ENCODE data around the gene NOP53. TPM values are rescaled to one million over a fixed set of nuclear protein-coding genes. Genes with fewer than 3 reads are reported as not detected.

NOP53 gene
- total and polyA plus RNA-seq, 2 of the 8 experiments (the other 6 are each of a cell fraction or from before 2014, with no cell fraction given), result 107 to 245 TPM

GRCh38 chr19:47778954-47779351 is 33.6 kb downstream of the NOP53 start:
- Histone ChIP-seq H4K8ac (ENCODE audit: extremely low read depth, insufficient read depth, low read length) (no peak overlapping the region), H3K23me2 (ENCODE audit: low read depth, low read length) (peaks cover 8% of the 10 kb centered on the region), H2BK15ac (ENCODE audit: low read length) (no peak overlapping the region), H3K4ac (replicated peaks; ENCODE audit: insufficient read length, low read depth, low read length) (peak overlapping the region; percentile 44), H3K9me3 (ENCODE audit: insufficient read depth in 2 of 2, low read depth in 1 of 2, low read length in 1 of 2) (no peaks in the 10 kb centered on the region), H3K4me3 (ENCODE audit: extremely low read depth in 1 of 4, insufficient read depth in 2 of 4, low read depth in 3 of 4, low read length in 4 of 4) (peak overlapping the region; percentile 57 to 97 (median 75)), H2BK5ac (ENCODE audit: low read depth, low read length) (peak overlapping the region; percentile 97; the same call in 1 of the 2 replicates), H2AK5ac (ENCODE audit: low read depth, low read length) (no peak overlapping the region), H2BK120ac (replicated peaks; ENCODE audit: low read depth, low read length) (peak overlapping the region; percentile 60), H3K56ac (replicated peaks; ENCODE audit: insufficient read length, low read depth, low read length) (peak overlapping the region; percentile 43), H2BK20ac (ENCODE audit: low read length) (no peak overlapping the region), H3K27me3 (replicated peaks in 1 of 4; ENCODE audit: control insufficient read depth in 3 of 4, extremely low read depth in 1 of 4, insufficient read depth in 3 of 4, low read length in 3 of 4) (no peaks in the 10 kb centered on the region), H2BK12ac (ENCODE audit: low read depth, low read length) (no peak overlapping the region), H3K18ac (ENCODE audit: extremely low read depth, low read length) (peak overlapping the region; percentile 68), H2AFZ (ENCODE audit: low read length) (no peak overlapping the region), H3K79me1 (ENCODE audit: low read depth, low read length) (peaks cover 7% of the 10 kb centered on the region), H4K91ac (replicated peaks; ENCODE audit: insufficient read length, low read length) (peak overlapping the region; percentile 82), H3K23ac (ENCODE audit: insufficient read length) (no peak overlapping the region), H3K9ac (replicated peaks in 1 of 4; ENCODE audit: extremely low read depth in 1 of 4, low read depth in 3 of 4, low read length in 3 of 4) (peak overlapping the region; percentile 75 to 95 (median 93)), H3K36me3 (ENCODE audit: control insufficient read depth in 2 of 4, insufficient read depth in 4 of 4, low read length in 3 of 4) (peaks cover 12 to 27% (median 23%) of the 10 kb centered on the region in 4 experiments), H4K5ac (ENCODE audit: insufficient read length, low read depth, low read length) (peak overlapping the region; percentile 6), H3K4me2 (ENCODE audit: insufficient read depth in 1 of 2, low read depth in 2 of 2, low read length in 2 of 2) (peak overlapping the region; percentile 59 to 92), H3K27ac (ENCODE audit: low read depth, low read length) (0 out of 2 replicates have a peak overlapping the region, but pooled peaks have one; percentile 16), H3K79me2 (ENCODE audit: control insufficient read depth in 1 of 2, insufficient read depth in 2 of 2, low read length in 2 of 2) (peaks cover 13 to 25% of the 10 kb centered on the region in 2 experiments), H3K4me1 (replicated peaks in 1 of 4; ENCODE audit: control insufficient read depth in 3 of 4, insufficient read depth in 4 of 4, low read length in 3 of 4) (peaks cover 0 to 9% (median 5%) of the 10 kb centered on the region in 4 experiments; a peak in 5 of 7 replicates), H4K20me1 (replicated peaks in 1 of 2; ENCODE audit: control insufficient read depth in 1 of 2, insufficient read depth in 2 of 2, low read length in 2 of 2) (peaks cover 8 to 20% of the 10 kb centered on the region in 2 experiments), H3K14ac (ENCODE audit: insufficient read length) (no peak overlapping the region)
- 0 out of 2 replicates have a peak, but pooled peaks have one; percentile 42 for TF ChIP-seq PHF8 (conservative IDR thresholded peaks at IDR 0.05; ENCODE audit: low read depth, low read length)
- no peak for TF ChIP-seq NANOG (IDR thresholded peaks at IDR 0.05; ENCODE audit: insufficient read depth, low read depth, low read length, poor library complexity, severe bottlenecking)
- TF ChIP-seq TAF1 (IDR thresholded peaks at IDR 0.05; ENCODE audit: low read depth, low read length), result no peak
- TF ChIP-seq TBP (IDR thresholded peaks at IDR 0.05; ENCODE audit: low read depth, low read length), result no peak
- no peak; the same call in 1 of the 2 replicates for TF ChIP-seq ATF2 (IDR thresholded peaks at IDR 0.05; ENCODE audit: low read length)
- ChIA-PET POLR2A (ENCODE audit: partially characterized antibody) (interaction anchor here (1.2 to 5.0 kb wide), 4 partner anchors 10 to 30 kb away, joined by 4 to 34 read pairs (median 16); no protein-coding TSS in a partner anchor), CTCF (ENCODE audit: partially characterized antibody) (interaction anchor here (1.0 kb wide), 1 partner anchor 16 kb away, joined by 3 read pairs; no protein-coding TSS in a partner anchor)
- FAIRE-seq, result no peak
- DNase-seq (ENCODE audit: low read depth in 1 of 2, low spot score in 2 of 2), result no peak
- WGBS, 2 experiments (ENCODE audit: extremely low coverage in 1 of 2, insufficient coverage in 1 of 2, insufficient read length in 1 of 2, insufficient replicate concordance in 2 of 2, low coverage in 1 of 2, low lambda C conversion rate in 2 of 2, missing lambda C conversion rate in 1 of 2), result 6% methylated on average over 16 of the region's 20 CpGs; no CpG with 5 or more reads in 1 of the 2 experiments
